ENCODE measurements around the gene DPY19L3.
"Not testable (repeated sequence)": the region's sequence is repeated elsewhere in the genome, so short reads cannot be mapped to it uniquely, and the experiment has no call there.

Gene DPY19L3

GRCh38 chr19:32447534-32447933 is 42.0 kb downstream of the DPY19L3 start:
- not testable (repeated sequence) for DNase-seq

DNA sequence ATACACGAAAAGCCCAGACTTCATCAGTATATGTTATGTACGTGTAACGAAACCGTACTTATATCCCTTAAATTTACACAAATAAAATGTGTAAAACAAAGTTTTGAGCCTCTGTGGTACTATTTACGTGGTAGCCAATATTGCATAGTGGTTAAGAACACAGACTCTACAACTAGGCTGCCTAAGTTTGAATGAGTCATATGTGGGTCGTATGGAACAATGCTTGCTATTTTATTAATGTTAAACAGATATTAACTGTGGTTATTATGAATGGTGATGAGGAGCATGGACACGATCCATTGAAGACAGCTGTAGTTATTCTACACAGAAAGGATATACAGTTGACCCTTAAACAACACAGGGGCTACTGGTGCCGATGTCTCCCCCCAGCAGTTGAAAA is 42.5 kb downstream of the DPY19L3 start:
- DNase-seq: no peak

GRCh38 chr19:32450217-32450616 is 44.6 kb downstream of the DPY19L3 start:
- DNase-seq: no peak

GRCh38 chr19:32453736-32454135 is 48.2 kb downstream of the DPY19L3 start:
- no peak for DNase-seq

DNA sequence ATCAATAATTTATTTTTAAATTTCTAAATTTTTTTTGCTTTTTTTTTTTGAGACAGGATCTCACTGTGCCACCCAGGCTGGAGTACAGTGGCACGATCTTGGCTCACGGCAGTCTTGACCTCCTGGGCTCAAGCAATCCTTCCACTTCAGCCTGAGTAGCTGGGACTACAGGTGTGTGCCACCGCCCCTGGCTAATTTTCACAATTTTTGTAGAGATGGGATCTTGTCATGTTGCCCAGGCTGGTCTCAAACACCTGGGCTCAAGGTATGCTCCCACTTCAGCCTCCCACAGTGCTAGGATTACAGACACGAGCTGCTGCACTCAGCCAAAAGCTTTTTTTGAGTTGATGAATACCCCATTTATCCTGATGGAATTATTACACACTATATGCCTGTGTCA is 50.8 kb downstream of the DPY19L3 start:
- no peak for DNase-seq

- no peak for DNase-seq
Measured at GRCh38 chr19:32457571-32458158, 52.1 kb downstream of the DPY19L3 start.

DNA sequence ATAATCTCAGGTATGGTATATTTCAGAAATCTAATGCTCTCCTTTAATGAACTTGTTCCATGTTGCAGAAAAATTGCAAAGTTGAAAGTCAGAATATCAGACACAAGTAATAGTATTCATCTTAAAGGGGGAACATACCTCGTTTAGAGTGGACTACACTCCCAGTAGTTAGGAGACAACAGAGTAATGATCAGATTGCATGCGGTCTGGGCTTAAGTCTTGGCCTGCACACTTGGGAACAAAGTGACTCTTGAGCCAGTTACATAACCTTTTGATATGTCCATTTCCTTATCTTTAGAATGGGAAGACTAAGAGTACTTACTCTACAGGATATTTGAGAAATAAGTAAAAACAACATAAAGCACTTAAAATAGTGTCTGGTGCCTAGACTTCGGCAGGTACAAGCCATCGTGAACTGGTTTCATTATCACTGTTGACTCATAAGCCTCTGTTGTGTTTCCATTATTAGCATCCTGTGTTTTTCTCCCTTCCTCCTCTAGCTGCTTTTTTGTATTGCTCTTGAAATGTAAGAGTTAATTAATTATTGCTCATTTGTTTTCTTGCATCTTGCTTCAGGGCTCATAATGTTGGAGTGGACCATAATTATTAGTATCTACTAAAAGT is 53.0 kb downstream of the DPY19L3 start:
- DNase-seq: no peak

- no peak for DNase-seq
Measured at GRCh38 chr19:32459204-32459865, 53.8 kb downstream of the DPY19L3 start.

- DNase-seq: no peak
Measured at GRCh38 chr19:32460476-32460875, 54.9 kb downstream of the DPY19L3 start.

DNA sequence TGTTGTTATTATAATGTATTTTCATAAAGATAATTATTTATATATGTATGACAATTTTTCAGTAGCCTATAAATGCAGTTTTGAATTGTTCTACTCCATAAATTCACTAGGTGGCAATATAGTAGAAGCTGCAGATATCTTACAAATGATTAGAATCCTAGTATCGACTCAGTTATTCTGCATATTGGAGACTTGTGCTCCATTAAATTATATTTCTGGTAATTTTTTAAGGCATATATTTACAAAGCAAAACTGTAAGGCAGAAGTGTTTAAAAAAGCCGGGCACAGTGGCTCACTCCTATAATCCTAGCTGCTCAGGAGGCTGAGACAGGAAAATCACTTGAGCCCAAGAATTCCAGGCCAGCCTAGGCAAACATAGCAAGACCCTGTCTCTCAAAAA is 58.7 kb downstream of the DPY19L3 start:
- no peak for DNase-seq

DNA sequence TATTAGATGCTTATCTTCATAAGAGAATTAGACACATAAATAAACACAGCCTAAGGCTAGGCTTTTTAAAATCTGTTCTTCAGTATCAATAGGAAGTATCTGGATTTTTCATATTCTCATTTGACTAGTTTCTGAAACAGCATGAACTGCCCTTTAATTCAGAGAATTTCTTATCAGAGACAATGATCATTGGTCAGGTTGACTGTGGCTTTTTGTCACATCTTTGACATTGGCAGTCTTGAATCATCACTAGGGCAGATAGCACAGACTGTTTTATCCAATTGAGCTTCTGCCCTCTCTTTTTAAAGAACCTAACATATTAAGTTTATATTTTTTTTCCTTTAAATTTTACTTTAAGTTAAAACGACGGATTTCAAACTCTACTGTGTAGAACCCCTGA is 59.6 kb downstream of the DPY19L3 start:
- DNase-seq: no peak

GRCh38 chr19:32469795-32470194 is 64.2 kb downstream of the DPY19L3 start:
- DNase-seq: no peak

- DNase-seq: no peak
Measured at GRCh38 chr19:32471095-32471494, 65.5 kb downstream of the DPY19L3 start.

GRCh38 chr19:32471811-32472210 is 66.2 kb downstream of the DPY19L3 start:
- DNase-seq: no peak

- no peak for DNase-seq
Measured at GRCh38 chr19:32475141-32476031, 69.8 kb downstream of the DPY19L3 start.

- no peak for DNase-seq
Measured at GRCh38 chr19:32476032-32476350, 70.4 kb downstream of the DPY19L3 start.

DNA sequence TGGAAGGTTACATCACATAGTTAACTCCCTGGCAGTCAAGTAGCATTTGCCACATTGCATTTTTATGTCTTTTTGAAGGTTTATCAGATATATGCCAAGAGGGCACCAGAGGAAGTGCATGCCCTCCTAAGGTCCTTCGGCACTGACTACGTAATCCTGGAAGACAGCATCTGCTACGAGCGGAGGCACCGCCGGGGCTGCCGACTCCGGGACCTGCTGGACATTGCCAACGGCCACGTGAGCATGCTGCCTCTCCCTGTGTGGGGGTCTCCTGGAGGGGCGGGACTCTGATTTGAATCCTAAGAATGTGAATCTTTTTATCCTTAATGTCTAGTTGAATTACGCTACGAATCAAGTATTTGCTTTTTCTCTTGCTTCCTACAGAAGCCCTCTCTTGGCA is 74.8 kb downstream of the DPY19L3 start:
- no peak for DNase-seq

DNA sequence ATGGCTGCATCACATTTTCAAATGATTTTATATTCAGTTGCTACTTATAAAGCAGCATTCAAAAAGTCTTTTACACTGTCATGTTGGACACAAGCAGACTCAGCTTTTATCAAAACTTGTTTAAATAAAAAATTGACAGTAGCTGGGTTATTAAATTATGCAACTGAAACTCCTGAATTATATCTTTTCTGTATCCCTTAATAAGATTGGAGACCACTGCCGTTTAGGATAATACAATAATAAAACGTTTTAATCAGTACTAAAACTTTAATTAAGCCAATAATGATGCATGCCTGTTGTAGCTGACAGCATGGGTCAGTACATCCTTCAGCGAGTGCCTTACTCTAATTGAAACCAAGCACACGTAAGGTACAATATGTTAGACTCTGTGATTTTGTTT is 78.0 kb downstream of the DPY19L3 start:
- DNase-seq: no peak

GRCh38 chr19:32489971-32490370 is 84.4 kb downstream of the DPY19L3 start:
- DNase-seq: no peak

- DNase-seq: no peak
Measured at GRCh38 chr19:32497391-32497790, 91.8 kb downstream of the DPY19L3 start.

DNA sequence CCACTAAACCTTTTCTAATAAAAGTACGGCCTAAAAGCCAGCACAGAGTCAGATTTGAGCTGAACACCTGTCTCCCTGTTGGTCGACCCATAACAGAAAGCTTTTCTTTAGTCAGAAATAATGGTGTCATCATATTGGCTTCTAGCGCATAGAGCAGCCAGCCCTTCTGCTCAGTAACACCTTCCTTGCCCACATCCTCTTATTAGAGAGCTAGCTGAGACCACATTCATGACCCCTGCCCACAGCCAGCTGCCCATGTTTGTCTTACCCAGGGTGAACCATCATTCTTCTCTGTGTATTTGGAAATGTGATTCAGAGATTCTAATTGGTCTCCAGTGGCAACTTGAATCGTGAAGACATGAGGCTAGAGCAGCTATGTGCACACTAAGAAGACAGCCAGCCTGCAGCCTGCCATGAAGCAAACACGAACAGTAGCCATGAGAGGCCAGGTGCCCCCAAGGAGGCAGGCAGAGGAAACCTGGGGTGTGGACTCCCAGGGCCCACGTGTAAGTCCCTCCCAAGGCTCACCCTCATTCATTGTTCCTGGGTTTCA is 93.2 kb downstream of the DPY19L3 start:
- no peak for DNase-seq

- not testable (repeated sequence) for DNase-seq
Measured at GRCh38 chr19:32512498-32512897, 106.9 kb downstream of the DPY19L3 start.

DNA sequence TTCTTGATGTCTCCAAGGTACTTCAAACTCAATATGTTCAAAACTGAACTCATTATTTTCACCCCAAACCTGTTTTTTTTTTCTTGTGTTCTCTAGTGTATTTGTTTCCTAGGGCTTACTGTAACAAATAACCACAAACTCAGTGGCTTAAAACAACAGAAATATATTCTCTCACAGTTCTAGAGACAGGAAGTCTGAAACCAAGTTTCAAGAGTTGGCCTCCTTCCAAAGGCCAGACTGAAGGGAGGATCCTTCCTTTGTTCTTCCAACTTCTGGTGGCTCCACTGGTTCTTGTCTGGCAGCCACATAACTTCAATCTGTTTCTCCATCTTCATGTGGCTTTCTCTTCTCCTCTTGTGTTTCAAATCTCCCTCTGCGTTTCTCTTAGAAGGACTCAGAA is 113.5 kb downstream of the DPY19L3 start:
- DNase-seq: no peak
